Measurements from ENCODE around the gene SPANXN5.
"Not testable (repeated sequence)": the region's sequence is repeated elsewhere in the genome, so short reads cannot be mapped to it uniquely, and the experiment has no call there.

DNA sequence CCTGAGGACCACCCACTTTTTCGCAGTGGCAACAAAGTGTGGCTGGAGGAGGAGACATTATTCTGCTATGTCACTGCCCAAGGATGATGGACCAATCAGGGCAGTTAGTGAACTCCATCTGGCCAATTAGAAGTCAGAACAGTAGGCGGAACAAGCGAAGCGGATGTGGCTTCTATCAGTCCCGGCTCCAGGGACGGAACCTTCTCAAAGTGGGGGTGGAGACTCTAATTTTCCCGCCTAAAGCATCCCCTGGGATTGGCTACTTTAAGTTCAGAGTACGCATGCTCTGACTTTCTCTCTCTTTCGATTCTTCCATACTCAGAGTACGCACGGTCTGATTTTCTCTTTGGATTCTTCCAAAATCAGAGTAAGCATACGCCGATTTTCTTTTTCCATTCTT is 46.3 kb downstream of the SPANXN5 start, which contains the start of gene SSX2B:
- not testable (repeated sequence) for TF ChIP-seq POLR2AphosphoS5 (IDR thresholded peaks at IDR 0.05; ENCODE audit: insufficient read depth in 1 of 2, low read depth in 1 of 2); POLR2A (IDR thresholded peaks at IDR 0.05)
- TF ChIP-seq, protein P1, sequence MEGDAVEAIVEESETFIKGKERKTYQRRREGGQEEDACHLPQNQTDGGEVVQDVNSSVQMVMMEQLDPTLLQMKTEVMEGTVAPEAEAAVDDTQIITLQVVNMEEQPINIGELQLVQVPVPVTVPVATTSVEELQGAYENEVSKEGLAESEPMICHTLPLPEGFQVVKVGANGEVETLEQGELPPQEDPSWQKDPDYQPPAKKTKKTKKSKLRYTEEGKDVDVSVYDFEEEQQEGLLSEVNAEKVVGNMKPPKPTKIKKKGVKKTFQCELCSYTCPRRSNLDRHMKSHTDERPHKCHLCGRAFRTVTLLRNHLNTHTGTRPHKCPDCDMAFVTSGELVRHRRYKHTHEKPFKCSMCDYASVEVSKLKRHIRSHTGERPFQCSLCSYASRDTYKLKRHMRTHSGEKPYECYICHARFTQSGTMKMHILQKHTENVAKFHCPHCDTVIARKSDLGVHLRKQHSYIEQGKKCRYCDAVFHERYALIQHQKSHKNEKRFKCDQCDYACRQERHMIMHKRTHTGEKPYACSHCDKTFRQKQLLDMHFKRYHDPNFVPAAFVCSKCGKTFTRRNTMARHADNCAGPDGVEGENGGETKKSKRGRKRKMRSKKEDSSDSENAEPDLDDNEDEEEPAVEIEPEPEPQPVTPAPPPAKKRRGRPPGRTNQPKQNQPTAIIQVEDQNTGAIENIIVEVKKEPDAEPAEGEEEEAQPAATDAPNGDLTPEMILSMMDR (IDR thresholded peaks at IDR 0.05), result not testable (repeated sequence)
